ENCODE results near the gene TPD52L1.
"Not testable (repeated sequence)": the region's sequence is repeated elsewhere in the genome, so short reads cannot be mapped to it uniquely, and the experiment has no call there.

Gene TPD52L1

GRCh38 chr6:125282470-125282869 is 128.9 kb downstream of the TPD52L1 start:
- intact Hi-C loops (cut with DNase I): not testable (repeated sequence)

GRCh38 chr6:125285353-125285752 is 131.8 kb downstream of the TPD52L1 start:
- no peak for DNase-seq
- intact Hi-C loops (cut with DNase I): no loop called here

More at GRCh38 chr6:125282470-125282869, 128.9 kb downstream of the TPD52L1 start:
- not testable (repeated sequence) for DNase-seq

- intact Hi-C loops (cut with DNase I): no loop called here
- DNase-seq: no peak
Measured at GRCh38 chr6:125285936-125286335, 132.4 kb downstream of the TPD52L1 start.

GRCh38 chr6:125287718-125288117 is 134.1 kb downstream of the TPD52L1 start:
- no peak for DNase-seq
- intact Hi-C loops (cut with DNase I): no loop called here

GRCh38 chr6:125293587-125293986 is 140.0 kb downstream of the TPD52L1 start:
- no peak for DNase-seq
- intact Hi-C loops (cut with DNase I): no loop called here

- no peak for DNase-seq
- intact Hi-C loops (cut with DNase I): no loop called here
Measured at GRCh38 chr6:125294036-125294435, 140.5 kb downstream of the TPD52L1 start.

GRCh38 chr6:125294925-125295324 is 141.4 kb downstream of the TPD52L1 start:
- no peak for DNase-seq
- intact Hi-C loops (cut with DNase I): no loop called here

- no peak for DNase-seq
- intact Hi-C loops (cut with DNase I): no loop called here
Measured at GRCh38 chr6:125296471-125296870, 142.9 kb downstream of the TPD52L1 start.

- DNase-seq: no peak
- intact Hi-C loops (cut with DNase I): no loop called here
Measured at GRCh38 chr6:125299257-125299656, 145.7 kb downstream of the TPD52L1 start.

GRCh38 chr6:125300992-125301434 is 147.4 kb downstream of the TPD52L1 start:
- peak in 11 of 42 donors; percentile 7 to 37 (median 26) for DNase-seq
- intact Hi-C loops (cut with DNase I): no loop called here

GRCh38 chr6:125301435-125302391 is 148.1 kb downstream of the TPD52L1 start, which contains the start of gene HDDC2:
HDDC2 (minus strand) TSS chr6:125301967; CDS start chr6:125301932, 35 bp downstream.
- intact Hi-C loops (cut with DNase I): no loop called here

GRCh38 chr6:125302840-125303511 is 149.4 kb downstream of the TPD52L1 start:
- no peak for DNase-seq
- intact Hi-C loops (cut with DNase I): no loop called here

More at GRCh38 chr6:125301435-125302391, 148.1 kb downstream of the TPD52L1 start, which contains the start of gene HDDC2:
- peak in 40 of 42 donors; percentile 20 to 77 (median 56) for DNase-seq

- DNase-seq: no peak
- intact Hi-C loops (cut with DNase I): no loop called here
Measured at GRCh38 chr6:125303512-125303854, 149.9 kb downstream of the TPD52L1 start.

GRCh38 chr6:125304970-125305660 is 151.5 kb downstream of the TPD52L1 start:
- DNase-seq: no peak
- intact Hi-C loops (cut with DNase I): no loop called here

GRCh38 chr6:125306756-125307149 is 153.2 kb downstream of the TPD52L1 start:
- intact Hi-C loops (cut with DNase I): no loop called here

GRCh38 chr6:125307150-125307838 is 153.7 kb downstream of the TPD52L1 start:
- intact Hi-C loops (cut with DNase I): no loop called here
- peak in 3 of 42 donors; percentile 12 to 52 (median 37) for DNase-seq

More at GRCh38 chr6:125306756-125307149, 153.2 kb downstream of the TPD52L1 start:
- no peak for DNase-seq

- no peak for DNase-seq
- intact Hi-C loops (cut with DNase I): no loop called here
Measured at GRCh38 chr6:125307964-125308615, 154.5 kb downstream of the TPD52L1 start.

- peak in 17 of 42 donors; percentile 13 to 71 (median 29) for DNase-seq
Measured at GRCh38 chr6:125310994-125311649, 157.5 kb downstream of the TPD52L1 start.

More at GRCh38 chr6:125310994-125311649, 157.5 kb downstream of the TPD52L1 start:
- intact Hi-C loops (cut with DNase I): loop anchor here (5.0 to 10.0 kb wide), 3 partner anchors 271 to 664 kb away; no protein-coding TSS in a partner anchor

All from head of caudate nucleus (tissue), 42 donors.